Measurements from ENCODE around the gene CACNA1B. TPM values are rescaled to one million over a fixed set of nuclear protein-coding genes. Genes with fewer than 3 reads are reported as not detected.

The CACNA1B gene
- total RNA-seq, 1 experiment from 2014 or later, result 7.8 TPM

DNA sequence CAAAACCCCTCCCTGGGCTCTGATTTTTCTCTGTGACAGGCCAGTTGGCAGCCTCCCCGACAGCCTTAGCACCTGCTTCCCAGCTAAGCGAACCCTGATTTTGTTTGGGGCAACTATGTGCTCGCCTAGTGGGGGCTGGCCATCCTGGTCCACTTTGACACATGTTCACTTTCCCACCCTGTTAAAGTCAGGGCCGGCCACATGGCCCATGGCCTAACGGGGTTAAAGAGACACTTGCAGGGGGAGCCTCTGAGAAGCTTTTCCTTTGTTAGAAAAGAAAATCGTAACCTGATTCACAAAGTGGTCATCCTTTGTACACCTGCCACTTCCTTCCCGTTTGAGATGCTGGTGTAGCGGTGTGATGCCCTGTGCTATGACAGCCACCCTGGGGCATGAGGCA is 1.3 kb upstream of the CACNA1B start:
- Histone ChIP-seq H3K4ac (ENCODE audit: low read depth, low read length) (no peak overlapping the region), H3T11ph (ENCODE audit: low read length) (no peak overlapping the region), H2BK15ac (ENCODE audit: low read depth, low read length) (no peak overlapping the region), H4K5ac (ENCODE audit: insufficient read length, low read depth, low read length) (no peak overlapping the region), H2AK5ac (ENCODE audit: insufficient read length, low read length) (no peak overlapping the region), H4K91ac (ENCODE audit: insufficient read length, low read depth, low read length) (no peak overlapping the region), H3K23ac (ENCODE audit: insufficient read length, low read depth, low read length) (no peak overlapping the region), H3K4me1 (ENCODE audit: insufficient read depth, low read length) (no peaks in the 10 kb centered on the region), H3K9ac (ENCODE audit: extremely low read depth, insufficient read length, low read length) (no peak overlapping the region), H2AFZ (ENCODE audit: low read length) (no peak overlapping the region), H2BK5ac (ENCODE audit: insufficient read length, low read length) (no peak overlapping the region), H3K18ac (ENCODE audit: insufficient read length, low read depth, low read length) (no peak overlapping the region), H3K56ac (ENCODE audit: insufficient read length, low read depth, low read length) (no peak overlapping the region), H2BK12ac (ENCODE audit: insufficient read length, low read depth, low read length) (no peak overlapping the region), H3K79me1 (ENCODE audit: insufficient read depth, low read depth, low read length, poor library complexity, severe bottlenecking) (no peaks in the 10 kb centered on the region), H3K4me2 (ENCODE audit: insufficient read depth, insufficient read length, low read length) (no peak overlapping the region), H3K23me2 (ENCODE audit: insufficient read length, low read depth, low read length, poor library complexity, severe bottlenecking) (no peaks in the 10 kb centered on the region), H3K27ac (ENCODE audit: insufficient read length, low read depth, low read length) (no peak overlapping the region), H3K27me3 (ENCODE audit: insufficient read depth, low read length) (no peaks in the 10 kb centered on the region; the same call in 1 of the 2 replicates), H3K79me2 (ENCODE audit: insufficient read depth, low read length) (no peaks in the 10 kb centered on the region), H3K14ac (ENCODE audit: insufficient read depth, low read length) (no peak overlapping the region), H4K20me1 (ENCODE audit: control insufficient read depth, insufficient read depth, insufficient read length) (no peaks in the 10 kb centered on the region), H2BK20ac (ENCODE audit: low read depth, low read length, poor library complexity, severe bottlenecking) (no peak overlapping the region), H4K8ac (replicated peaks; ENCODE audit: insufficient read length, low read depth, low read length) (no peak overlapping the region), H2BK120ac (ENCODE audit: low read depth, low read length, poor library complexity, severe bottlenecking) (no peak overlapping the region), H3K9me3 (ENCODE audit: control insufficient read depth, low read depth, low read length) (no peaks in the 10 kb centered on the region)
- H3K27ac Mint-ChIP-seq, result no peak overlapping the region
- peaks cover 48% of the 10 kb centered on the region for H3K27me3 Mint-ChIP-seq (ENCODE audit: low read depth)
- peaks cover 0 to 3% of the 10 kb centered on the region in 2 experiments; a peak in 2 of 5 replicates for H3K9me3 Mint-ChIP-seq
- H3K36me3 Mint-ChIP-seq (ENCODE audit: insufficient read depth in 1 of 3, low read depth in 3 of 3), result peaks cover 0 to 14% (median 5%) of the 10 kb centered on the region in 3 experiments; a peak in 6 of 7 replicates
- no peaks in the 10 kb centered on the region for H3K4me1 Mint-ChIP-seq
- no peak for DNase-seq
- no CpG with 5 or more reads among the region's 8 CpGs for WGBS (ENCODE audit: extremely low coverage, insufficient read length, low lambda C conversion rate)
- TF ChIP-seq, protein P1, sequence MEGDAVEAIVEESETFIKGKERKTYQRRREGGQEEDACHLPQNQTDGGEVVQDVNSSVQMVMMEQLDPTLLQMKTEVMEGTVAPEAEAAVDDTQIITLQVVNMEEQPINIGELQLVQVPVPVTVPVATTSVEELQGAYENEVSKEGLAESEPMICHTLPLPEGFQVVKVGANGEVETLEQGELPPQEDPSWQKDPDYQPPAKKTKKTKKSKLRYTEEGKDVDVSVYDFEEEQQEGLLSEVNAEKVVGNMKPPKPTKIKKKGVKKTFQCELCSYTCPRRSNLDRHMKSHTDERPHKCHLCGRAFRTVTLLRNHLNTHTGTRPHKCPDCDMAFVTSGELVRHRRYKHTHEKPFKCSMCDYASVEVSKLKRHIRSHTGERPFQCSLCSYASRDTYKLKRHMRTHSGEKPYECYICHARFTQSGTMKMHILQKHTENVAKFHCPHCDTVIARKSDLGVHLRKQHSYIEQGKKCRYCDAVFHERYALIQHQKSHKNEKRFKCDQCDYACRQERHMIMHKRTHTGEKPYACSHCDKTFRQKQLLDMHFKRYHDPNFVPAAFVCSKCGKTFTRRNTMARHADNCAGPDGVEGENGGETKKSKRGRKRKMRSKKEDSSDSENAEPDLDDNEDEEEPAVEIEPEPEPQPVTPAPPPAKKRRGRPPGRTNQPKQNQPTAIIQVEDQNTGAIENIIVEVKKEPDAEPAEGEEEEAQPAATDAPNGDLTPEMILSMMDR (conservative IDR thresholded peaks at IDR 0.05), result no peak
- peak overlapping the region in 1 of 2 experiments; percentile 67; a peak in 2 of 5 replicates for H3K4me3 Mint-ChIP-seq
